Osteoblast (primary cell): ENCODE results near the gene MRPL43. TPM values are rescaled to one million over a fixed set of nuclear protein-coding genes. Genes with fewer than 3 reads are reported as not detected.

Source experiments
- DNase-seq: peaks from one replicate; pipeline ENCODE4 v3.0.0; 2011; ENCODE audit warnings: low spot score, mixed read lengths; ENCODE audit not compliant: insufficient read length; ENCODE audit errors: missing footprints
- H2AFZ ChIP-seq: 2 replicates; pipeline ENCODE4 v1.6.0; 2011; ENCODE audit warnings: mild to moderate bottlenecking, low read length
- H3K27ac ChIP-seq: 2 replicates; pipeline ENCODE4 v1.5.1; 2011; ENCODE audit warnings: mild to moderate bottlenecking, low read depth, low read length, moderate library complexity
- H3K27me3 ChIP-seq: 2 replicates; pipeline ENCODE4 v1.6.0; 2012; ENCODE audit warnings: mild to moderate bottlenecking, control low read depth, inconsistent platforms, low read length, moderate library complexity; ENCODE audit not compliant: insufficient read depth
- H3K36me3 ChIP-seq: 2 replicates; pipeline ENCODE4 v1.5.1; 2011; ENCODE audit warnings: mild to moderate bottlenecking, low read length, control low read depth, moderate library complexity; ENCODE audit not compliant: insufficient read depth
- H3K4me1 ChIP-seq: 2 replicates; pipeline ENCODE4 v1.5.1; 2011; ENCODE audit warnings: mild to moderate bottlenecking, low read length, control low read depth, moderate library complexity; ENCODE audit not compliant: insufficient read depth
- H3K4me2 ChIP-seq: 2 replicates; pipeline ENCODE4 v1.6.0; 2011; ENCODE audit warnings: mild to moderate bottlenecking, low read length; ENCODE audit not compliant: insufficient read depth
- H3K4me3 ChIP-seq: fragments of 200-600 bp; sonication (generic); 3 replicates; pipeline ENCODE4 v1.5.1; 2012; ENCODE audit warnings: mild to moderate bottlenecking, low read length, inconsistent platforms; ENCODE audit not compliant: insufficient read depth
- H3K79me2 ChIP-seq: 2 replicates; pipeline ENCODE4 v1.6.0; 2012; ENCODE audit warnings: mild to moderate bottlenecking, low read length, control low read depth, inconsistent platforms; ENCODE audit not compliant: insufficient read depth
- H3K9me3 ChIP-seq: 2 replicates; pipeline ENCODE4 v1.5.1; 2011; ENCODE audit warnings: low read depth, low read length, control low read depth
- H4K20me1 ChIP-seq: 2 replicates; pipeline ENCODE4 v1.6.0; 2012; ENCODE audit warnings: mild to moderate bottlenecking, low read length, control low read depth; ENCODE audit not compliant: insufficient read depth
- total RNA-seq: library from RNA; depleted of rRNA; stranded (reverse); fragments of >200 nt; gene quantifications from 2 replicates; pipeline ENCODE4 v1.2.3, GENCODE V29; 2012
- TF ChIP-seq, protein P1 (sequence below): IDR thresholded peaks from 2 replicates; pipeline ENCODE4 v1.5.1; 2011; ENCODE audit warnings: mild to moderate bottlenecking, low read depth, low read length, moderate library complexity; ENCODE audit errors: extremely low read depth

MRPL43 gene
- total RNA-seq, 1 donor = 48.5 TPM

DNA sequence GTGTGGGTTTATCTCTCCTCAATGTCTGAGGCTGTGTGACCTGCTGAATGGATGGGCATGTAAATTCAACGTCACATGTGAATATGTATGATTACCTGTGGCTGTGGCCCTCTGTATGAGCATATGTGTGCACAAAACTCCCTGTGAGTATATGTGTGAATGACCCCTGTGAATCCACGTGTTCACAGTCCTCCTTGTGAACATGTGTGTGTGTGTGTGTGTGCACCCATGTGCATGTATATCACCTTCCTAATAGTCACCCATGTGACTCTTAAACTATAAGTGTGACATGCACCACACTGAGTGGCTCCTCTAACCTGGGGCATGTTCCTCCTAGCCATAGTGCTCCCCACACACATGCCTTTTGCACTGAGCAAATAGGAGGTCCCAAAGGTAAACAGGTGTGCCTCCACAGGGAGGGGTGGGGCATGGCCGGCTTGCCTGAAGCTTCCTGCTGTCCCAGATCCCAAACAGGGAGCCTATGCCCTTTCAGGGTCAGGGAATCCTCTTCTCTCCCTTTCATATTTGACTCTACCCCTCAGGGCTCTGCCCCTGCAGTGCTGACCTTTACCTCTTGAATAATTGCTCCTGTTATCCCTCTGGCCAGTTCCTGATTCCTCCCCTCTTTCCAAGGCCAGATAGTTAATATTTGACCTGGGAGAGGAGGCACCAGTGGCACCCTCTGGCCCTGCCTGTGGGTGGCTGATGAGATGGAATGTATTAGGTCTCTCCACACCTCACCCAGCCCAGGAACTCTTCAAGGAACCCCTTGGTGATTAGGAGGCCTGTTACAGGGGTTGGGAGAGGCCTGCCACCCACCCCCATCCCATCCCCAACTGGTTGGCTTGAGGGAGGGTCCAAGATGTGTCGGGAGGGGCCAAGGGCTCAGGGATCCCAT is 16.1 kb downstream of the MRPL43 start:
- H3K4me3 ChIP-seq = no peak overlapping the region
- H3K9me3 ChIP-seq = no peaks in the 10 kb centered on the region
- peaks cover 6% of the 10 kb centered on the region for H3K36me3 ChIP-seq
- peaks cover 6% of the 10 kb centered on the region for H3K4me1 ChIP-seq
- no peaks in the 10 kb centered on the region for H4K20me1 ChIP-seq
- no peak overlapping the region for H3K27ac ChIP-seq
- TF ChIP-seq, protein P1, sequence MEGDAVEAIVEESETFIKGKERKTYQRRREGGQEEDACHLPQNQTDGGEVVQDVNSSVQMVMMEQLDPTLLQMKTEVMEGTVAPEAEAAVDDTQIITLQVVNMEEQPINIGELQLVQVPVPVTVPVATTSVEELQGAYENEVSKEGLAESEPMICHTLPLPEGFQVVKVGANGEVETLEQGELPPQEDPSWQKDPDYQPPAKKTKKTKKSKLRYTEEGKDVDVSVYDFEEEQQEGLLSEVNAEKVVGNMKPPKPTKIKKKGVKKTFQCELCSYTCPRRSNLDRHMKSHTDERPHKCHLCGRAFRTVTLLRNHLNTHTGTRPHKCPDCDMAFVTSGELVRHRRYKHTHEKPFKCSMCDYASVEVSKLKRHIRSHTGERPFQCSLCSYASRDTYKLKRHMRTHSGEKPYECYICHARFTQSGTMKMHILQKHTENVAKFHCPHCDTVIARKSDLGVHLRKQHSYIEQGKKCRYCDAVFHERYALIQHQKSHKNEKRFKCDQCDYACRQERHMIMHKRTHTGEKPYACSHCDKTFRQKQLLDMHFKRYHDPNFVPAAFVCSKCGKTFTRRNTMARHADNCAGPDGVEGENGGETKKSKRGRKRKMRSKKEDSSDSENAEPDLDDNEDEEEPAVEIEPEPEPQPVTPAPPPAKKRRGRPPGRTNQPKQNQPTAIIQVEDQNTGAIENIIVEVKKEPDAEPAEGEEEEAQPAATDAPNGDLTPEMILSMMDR = no peak
- no peak overlapping the region for H2AFZ ChIP-seq
- H3K27me3 ChIP-seq = peaks cover 3% of the 10 kb centered on the region
- no peak for DNase-seq
- no peak overlapping the region for H3K4me2 ChIP-seq
- no peaks in the 10 kb centered on the region for H3K79me2 ChIP-seq

DNA sequence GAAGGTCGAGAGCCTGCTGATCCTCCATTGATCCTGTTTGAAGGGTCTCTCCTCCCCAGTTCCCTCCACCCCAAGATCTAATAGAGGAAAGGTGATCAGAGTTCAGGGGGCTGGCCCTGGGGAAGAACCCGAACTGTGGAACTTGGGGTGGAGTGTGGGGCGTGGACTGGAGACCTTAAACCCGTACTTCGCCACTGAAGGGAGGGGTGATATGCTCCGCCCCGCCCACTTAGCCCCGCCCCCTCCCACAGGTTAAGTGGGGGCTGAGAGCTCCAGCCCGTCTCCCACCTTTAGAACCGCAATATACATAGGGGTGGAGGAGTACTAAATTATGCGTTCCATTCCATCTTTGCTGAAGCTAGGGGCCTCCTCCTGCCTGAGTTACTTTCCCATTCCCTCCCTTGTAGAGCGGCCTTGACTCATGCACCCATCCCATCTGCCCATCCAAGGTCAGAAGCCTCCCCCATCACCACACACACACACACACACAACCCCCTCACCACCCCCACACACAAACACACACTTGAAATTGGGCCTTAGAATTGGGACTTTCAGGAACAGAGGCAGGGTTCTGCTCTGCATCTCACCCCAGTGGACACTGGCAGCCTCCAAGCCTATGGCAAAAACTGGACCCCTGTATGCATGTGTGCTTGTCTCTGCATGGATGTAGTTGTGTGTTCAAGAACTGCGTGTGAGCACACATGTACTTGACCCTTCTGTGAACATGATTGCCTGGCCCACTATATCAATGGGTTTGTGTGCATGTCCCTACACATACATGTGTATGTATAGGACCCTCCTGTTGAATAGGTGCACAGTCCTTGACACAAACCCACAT is 17.0 kb downstream of the MRPL43 start:
- no peaks in the 10 kb centered on the region for H3K79me2 ChIP-seq
- H3K4me3 ChIP-seq = peak overlapping the region; percentile 69
- H3K4me2 ChIP-seq = peak overlapping the region; percentile 93

DNA sequence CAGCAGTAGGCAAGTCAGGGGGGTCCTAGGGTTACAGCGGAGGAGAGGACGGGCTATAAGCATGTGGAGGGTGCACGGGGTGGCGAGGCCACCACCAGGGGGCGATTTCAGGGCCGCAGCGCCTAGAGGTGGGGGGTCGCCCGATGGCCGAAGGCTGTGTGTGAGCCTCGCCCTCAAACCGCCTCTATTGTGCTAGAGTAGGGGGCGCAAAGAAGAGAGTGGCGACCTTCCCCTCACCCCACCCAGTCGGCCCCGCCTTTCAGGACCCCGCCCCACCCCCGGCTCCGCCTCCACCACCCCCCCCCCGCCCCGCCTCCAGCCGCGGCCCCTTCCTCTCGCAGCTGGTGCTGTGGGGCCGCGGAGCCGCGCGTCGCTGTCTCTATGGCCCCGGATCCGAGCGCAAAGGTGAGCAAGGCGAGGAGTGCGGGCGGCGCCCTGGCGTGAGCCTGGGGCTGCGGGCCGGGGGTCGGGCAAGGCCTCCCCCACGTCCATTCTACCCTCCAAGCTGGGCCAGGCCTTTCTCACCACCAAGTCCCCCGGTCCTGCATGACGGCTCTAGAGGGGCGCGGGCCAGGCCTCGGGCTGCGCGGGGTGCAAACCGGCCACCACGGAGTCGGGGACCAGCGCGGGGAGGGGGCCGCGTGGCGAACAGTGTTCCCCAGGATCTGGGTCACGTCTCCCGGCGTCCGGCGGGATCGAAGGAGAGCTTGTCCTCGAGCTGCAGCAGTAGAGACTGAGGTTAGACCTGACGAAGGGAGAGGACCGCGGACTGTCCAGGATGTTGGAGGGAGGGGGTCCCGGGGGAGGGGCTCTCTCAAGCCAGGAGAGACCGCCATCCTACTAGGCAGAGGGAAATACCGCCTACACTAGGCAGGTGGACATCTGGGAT is 17.9 kb downstream of the MRPL43 start, which contains the start of gene SEMA4G:
Gene SEMA4G (plus strand): TSS at position 318 of the 889 bp plus-strand sequence. CDS start 3,409 bp downstream, outside the sequence.
- H3K4me2 ChIP-seq = peak within 1 kb of the TSS; percentile 93
- no peak within 1 kb of the TSS for H3K27ac ChIP-seq
- peaks cover 15% of the 10 kb centered on the region for H3K36me3 ChIP-seq
- no peaks in the 10 kb centered on the region for H3K9me3 ChIP-seq
- TF ChIP-seq, protein P1 = peak; percentile 70
- DNase-seq = peak; percentile 94
- H4K20me1 ChIP-seq = no peaks in the 10 kb centered on the region
- peaks cover 6% of the 10 kb centered on the region for H3K4me1 ChIP-seq
- H3K79me2 ChIP-seq = no peaks in the 10 kb centered on the region
- H3K27me3 ChIP-seq = peaks cover 3% of the 10 kb centered on the region
- H2AFZ ChIP-seq = peak within 1 kb of the TSS; percentile 73
- H3K4me3 ChIP-seq = peak within 1 kb of the TSS; percentile 69

More for the DNA sequence above, 17.0 kb downstream of the MRPL43 start:
- H3K4me1 ChIP-seq = peaks cover 6% of the 10 kb centered on the region
- no peak overlapping the region for H3K27ac ChIP-seq
- H2AFZ ChIP-seq = no peak overlapping the region
- no peaks in the 10 kb centered on the region for H3K9me3 ChIP-seq
- TF ChIP-seq, protein P1 = no peak
- H4K20me1 ChIP-seq = no peaks in the 10 kb centered on the region
- peaks cover 3% of the 10 kb centered on the region for H3K27me3 ChIP-seq
- DNase-seq = no peak
- peaks cover 14% of the 10 kb centered on the region for H3K36me3 ChIP-seq
